ENCODE measurements around the gene INPPL1.
"Not testable (repeated sequence)": the region's sequence is repeated elsewhere in the genome, so short reads cannot be mapped to it uniquely, and the experiment has no call there.

The INPPL1 gene

DNA sequence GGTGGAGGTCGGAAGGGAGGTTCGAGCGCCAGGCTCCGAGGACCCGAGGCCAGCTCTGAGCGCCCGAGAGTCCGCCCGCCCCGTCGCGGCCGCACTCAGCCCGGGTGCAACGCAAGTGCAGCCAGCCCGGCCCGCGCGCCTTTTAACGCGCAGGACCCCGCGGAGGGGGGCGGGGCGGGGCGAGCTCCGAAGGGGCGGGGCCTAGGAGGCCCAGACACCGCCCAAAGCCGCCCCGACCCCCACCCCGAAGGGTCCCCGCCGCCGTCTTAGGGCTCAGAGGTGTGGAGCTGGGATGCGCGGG is 19.4 kb downstream of the INPPL1 start, which contains the start of gene PHOX2A:
Gene PHOX2A (minus strand): TSS at position 117 of the 301 bp plus-strand sequence. CDS start 172 bp downstream, outside the sequence.
- DNase-seq (ENCODE audit: low read depth in 2 of 2), result no peak

DNA sequence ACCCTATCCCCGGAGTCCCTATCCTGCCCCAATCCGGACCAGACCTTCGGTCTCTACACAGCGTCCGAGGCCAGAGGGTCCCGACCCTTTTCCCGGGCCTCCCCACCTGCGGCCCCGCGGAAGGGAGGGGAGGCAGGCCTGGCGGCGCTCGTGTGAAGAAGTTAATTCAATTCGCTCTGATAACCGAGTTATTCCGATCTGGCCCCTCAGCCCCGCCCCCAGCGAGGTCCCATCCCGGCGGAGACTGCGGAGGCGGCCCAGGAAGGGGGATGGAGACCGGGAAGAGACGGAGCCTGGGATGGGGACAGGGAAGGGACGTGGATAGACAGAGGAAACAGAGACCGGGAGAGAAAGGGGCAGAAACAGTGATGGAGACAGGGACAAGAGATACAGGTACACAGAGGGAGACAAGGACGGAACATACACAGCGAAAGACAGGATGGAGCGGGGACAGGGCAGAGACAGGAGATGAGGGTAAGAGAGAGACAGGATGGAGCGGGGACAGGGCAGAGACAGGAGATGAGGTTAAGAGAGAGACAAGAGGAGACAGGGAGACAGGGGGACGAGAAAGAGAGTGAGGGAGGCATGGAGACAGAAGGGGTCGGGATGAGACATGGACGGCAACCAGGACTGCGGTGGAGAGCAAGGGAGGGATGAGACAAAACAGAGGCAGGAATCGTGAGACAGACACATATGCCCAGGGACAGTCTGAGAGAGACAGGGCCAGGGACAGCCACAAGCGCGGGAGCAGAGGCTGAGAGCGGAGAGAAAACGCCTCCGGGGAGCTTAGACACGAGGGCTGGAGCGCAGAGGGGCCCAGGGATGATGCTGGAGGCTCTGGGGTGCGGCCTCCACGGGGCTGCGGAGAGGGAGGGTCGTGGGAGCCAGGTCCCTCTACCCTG is 20.0 kb downstream of the INPPL1 start:
- DNase-seq (ENCODE audit: low read depth in 2 of 2), result no peak

- no peak for DNase-seq (ENCODE audit: low read depth in 2 of 2)
Observed at GRCh38 chr11:72245263-72245816, 20.8 kb downstream of the INPPL1 start.

DNA sequence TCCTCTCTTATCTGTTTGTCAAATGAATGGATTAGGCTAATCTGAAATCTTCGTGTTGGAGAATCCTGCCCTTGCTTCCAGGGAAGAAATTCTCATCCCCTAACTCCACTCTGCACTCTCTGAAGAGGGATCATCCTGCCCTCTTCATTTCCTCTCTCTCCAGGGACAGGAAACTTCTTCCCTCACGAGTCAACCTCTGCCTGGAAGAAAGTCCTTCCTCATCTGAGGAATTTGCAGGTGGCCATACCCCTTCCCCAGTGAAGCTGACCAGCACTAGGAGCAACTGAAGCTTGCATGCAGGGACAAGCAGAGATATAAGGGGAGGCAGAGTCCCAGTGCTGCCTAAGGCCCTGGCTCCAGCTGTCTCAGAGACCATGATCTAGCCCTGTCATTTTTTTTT is 23.0 kb downstream of the INPPL1 start:
- DNase-seq (ENCODE audit: low read depth in 2 of 2), result no peak

DNA sequence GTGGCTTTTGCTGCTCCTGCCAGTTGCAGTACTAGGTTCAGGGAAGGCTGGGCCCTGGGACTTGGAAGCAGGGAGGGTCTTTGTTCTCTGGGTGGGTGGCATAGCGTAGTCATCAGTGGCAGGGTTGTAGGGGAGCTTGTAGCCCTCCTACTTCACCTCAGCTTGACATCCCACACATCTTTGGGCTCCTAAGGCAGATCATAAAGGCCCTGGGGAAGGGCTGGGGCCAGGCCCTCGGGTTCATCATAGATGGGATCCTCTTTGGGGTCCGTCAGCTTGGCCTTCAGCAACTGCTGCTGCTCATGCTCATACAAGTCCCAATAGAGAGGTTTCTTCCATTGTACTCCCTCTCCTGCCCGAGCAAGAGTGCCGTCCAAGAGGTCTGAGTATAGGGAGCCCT is 25.4 kb downstream of the INPPL1 start:
- DNase-seq (ENCODE audit: low read depth in 2 of 2), result no peak

GRCh38 chr11:72250661-72251464 is 26.3 kb downstream of the INPPL1 start:
- DNase-seq (ENCODE audit: low read depth in 2 of 2), result no peak

- DNase-seq (ENCODE audit: low read depth in 2 of 2), result no peak
Observed at GRCh38 chr11:72251614-72252013, 27.0 kb downstream of the INPPL1 start.

DNA sequence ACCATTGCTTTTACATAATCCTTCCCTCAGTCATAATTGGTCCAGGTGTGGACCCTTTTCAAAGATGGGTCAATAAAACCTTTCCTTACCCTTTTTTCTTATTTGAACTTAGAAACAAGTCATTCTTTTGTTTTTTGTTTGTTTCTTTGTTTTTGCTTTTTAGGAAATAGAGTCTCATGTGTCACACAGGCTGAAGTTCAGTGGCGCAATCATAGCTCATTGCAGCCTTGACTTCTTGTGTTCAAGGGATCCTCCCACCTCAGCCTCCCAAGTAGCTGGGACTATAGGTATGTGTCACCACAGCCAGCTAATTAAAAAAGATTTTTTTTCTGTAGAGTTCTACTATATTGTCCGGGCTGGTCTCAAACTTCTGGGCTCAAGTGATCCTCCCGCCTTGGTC is 28.8 kb downstream of the INPPL1 start:
- no peak for DNase-seq (ENCODE audit: low read depth in 2 of 2)

GRCh38 chr11:72254299-72254993 is 29.9 kb downstream of the INPPL1 start:
- no peak for DNase-seq (ENCODE audit: low read depth in 2 of 2)

- no peak for DNase-seq (ENCODE audit: low read depth in 2 of 2)
Observed at GRCh38 chr11:72257570-72257969, 33.0 kb downstream of the INPPL1 start.

- DNase-seq (ENCODE audit: low read depth in 2 of 2), result no peak
Observed at GRCh38 chr11:72259490-72259889, 34.9 kb downstream of the INPPL1 start.

DNA sequence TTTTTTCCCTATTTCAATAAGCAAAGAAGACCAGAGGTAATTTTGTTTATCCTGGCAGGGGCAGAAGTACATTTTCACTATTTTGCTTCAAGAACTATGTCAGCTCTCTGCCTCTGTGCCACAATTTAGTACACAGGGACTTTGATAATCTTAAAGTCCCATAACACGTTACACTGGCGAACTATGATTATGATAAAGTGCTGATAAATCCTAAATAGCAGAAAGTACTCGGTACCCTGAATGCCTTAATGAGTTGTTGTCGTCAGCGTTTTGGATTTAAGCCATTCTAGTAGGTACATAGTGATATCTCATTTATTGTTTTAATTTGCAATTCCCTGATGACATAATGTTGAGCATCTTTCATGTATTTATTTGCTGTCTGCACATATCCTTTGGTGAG is 36.0 kb downstream of the INPPL1 start:
- no peak for DNase-seq (ENCODE audit: low read depth in 2 of 2)

DNA sequence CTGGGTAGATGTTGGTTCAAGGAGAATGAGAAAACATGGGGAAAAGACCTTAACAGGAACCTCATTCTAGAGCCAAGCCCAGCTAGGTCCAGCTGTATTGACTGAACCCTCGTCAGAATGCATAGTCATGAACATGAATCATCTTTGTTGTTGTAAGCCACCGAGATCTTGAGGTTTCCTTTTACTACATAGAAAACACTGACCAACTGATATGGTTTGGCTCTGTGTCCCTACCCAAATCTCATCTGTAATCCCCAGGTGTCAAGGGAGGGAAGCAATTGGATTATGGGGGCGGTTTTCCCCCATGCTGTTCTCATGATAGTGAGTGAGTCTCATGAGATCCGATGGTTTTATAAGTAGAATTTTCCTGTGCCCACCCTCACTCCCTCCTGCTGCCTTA is 38.8 kb downstream of the INPPL1 start:
- no peak for DNase-seq (ENCODE audit: low read depth in 2 of 2)

- no peak for DNase-seq (ENCODE audit: low read depth in 2 of 2)
Observed at GRCh38 chr11:72265951-72266350, 41.4 kb downstream of the INPPL1 start.

DNA sequence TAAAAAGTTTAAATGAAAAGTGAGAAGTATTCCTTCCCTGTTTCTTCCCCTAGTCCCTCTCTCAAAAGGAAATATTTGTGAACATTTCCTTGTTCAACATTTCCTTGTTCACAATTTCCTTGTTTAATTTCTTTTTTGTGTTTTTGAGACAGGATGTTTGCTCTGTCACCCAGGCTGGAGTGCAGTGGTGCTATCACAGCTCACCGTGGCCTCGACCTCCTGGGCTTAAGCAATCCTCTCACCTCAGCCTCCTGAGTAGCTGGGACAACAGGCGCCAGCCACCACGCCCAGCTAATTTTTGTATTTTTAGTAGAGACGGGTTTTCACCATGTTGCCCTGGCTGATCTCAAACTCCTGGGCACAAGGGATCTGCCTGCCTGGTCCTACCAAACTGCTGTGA is 42.4 kb downstream of the INPPL1 start:
- DNase-seq (ENCODE audit: low read depth in 2 of 2), result not testable (repeated sequence)

DNA sequence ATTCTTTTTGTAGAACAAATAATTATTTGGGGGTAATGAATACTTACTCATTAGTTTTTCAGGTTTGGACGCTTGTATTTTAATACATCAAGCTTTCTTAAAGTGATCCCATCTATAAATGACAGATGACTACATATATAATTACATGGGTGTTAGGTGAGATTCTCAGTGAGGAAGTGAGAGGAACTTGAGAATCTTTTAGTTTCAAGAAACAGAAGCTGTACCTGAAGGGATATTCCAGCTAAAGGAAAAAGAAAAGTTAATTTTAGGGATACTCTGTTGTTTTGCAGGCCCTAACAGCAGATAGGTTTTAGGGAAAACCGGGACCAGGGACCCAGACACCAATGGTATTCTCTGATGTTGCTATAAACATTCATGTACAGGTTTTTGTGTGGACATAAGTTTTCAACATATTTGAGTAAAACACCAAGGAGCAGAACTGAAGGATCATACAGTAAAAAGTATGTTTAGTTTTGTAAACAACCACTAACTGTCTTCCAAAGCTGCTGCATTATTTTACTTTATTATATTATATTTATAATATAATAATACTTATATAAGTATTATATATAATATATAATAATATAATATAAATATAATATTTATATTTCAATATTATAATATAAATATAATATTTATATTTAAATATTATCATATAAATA is 43.5 kb downstream of the INPPL1 start:
- no peak for DNase-seq (ENCODE audit: low read depth in 2 of 2)

DNA sequence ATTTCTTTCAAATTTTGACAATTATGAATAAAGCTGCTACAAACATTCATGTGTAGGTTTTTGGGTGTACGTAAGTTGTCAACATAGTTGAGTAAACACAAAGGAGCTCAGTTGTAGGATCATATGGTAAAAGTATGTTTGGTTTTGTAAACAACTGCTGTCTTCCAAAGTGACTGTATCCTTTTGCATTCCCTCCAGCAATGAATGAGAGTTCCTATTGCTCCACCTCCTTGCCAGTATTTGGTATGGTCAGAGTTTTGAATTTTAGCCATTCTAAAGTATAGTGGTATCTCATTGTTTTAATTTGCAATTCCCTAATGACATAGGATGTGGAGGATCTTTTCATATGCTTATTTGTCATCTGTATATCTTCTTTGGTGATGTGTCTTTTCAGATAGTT is 47.4 kb downstream of the INPPL1 start:
- DNase-seq (ENCODE audit: low read depth in 2 of 2), result no peak

- DNase-seq (ENCODE audit: low read depth in 2 of 2), result no peak
Observed at GRCh38 chr11:72274435-72274834, 49.9 kb downstream of the INPPL1 start.

- no peak for DNase-seq (ENCODE audit: low read depth in 2 of 2)
Observed at GRCh38 chr11:72278905-72279304, 54.3 kb downstream of the INPPL1 start.

- no peak for DNase-seq (ENCODE audit: low read depth in 2 of 2)
Observed at GRCh38 chr11:72280037-72280436, 55.5 kb downstream of the INPPL1 start.

GRCh38 chr11:72280726-72281315 is 56.3 kb downstream of the INPPL1 start:
- no peak for DNase-seq (ENCODE audit: low read depth in 2 of 2)
